ENCODE measurements around the gene KIAA0040.

The KIAA0040 gene

DNA sequence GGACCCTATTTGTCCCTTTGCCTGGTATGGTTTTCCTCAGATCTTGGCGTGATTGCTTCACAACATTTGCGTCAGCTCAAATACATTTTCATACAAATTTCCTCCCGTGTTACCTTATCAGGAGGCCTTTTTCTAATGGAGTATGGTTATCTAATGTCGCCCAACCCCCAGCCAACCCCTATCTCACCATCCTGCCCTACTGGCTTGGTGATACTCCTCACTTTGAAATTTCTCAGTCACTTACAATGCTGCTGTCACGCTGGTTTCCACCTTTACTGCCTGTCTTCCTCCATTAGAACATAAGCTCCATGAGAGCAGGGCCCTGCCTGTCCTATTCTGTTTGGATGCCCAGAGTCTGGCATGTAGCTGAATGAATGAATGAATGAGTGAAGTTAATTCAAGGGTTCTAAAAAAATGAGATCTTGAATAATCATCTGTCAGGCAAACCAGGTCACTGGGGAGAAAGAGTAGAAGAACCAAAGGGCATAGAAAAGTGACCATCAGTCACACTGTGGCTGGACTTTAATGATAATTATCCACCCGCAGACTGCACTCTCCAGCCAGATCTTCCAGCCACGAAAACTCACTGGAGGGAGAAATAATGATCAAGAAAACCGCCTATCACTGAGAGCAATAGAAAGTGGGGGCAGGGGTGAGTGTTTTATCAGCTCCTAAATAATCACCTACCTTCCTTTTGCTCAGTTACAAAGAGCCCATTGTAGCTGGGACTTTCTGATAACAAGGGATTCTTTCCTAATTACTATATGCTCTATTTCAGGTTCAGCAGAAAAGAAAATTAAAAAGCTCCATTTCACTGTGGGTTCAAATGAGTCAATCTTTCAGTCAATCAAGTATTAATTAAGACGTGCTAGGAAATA is 21.3 kb downstream of the KIAA0040 start:
- no peak for DNase-seq (ENCODE audit: low read depth in 2 of 2)

- DNase-seq (ENCODE audit: low read depth in 2 of 2): no peak
Measured at GRCh38 chr1:175169286-175170018, 23.1 kb downstream of the KIAA0040 start.

DNA sequence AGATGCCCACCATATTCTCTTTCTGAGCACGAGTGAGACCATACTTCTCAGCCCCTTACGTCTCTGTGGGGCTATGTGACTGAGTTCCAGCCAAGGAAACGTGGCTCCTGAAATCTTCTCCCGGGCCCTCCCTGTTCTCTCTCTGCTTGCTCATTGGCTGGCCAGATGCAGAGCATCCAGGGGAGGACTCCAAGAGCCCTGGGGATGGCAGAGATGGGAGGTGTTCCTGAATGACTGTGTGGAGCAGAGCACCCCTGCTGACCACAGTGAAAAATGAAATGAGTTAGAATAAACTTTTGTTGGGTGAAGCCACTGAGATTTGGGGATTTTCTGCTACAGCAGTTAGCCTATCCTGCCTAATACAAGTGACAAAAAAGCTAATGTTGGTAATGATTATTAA is 23.8 kb downstream of the KIAA0040 start:
- DNase-seq (ENCODE audit: low read depth in 2 of 2): no peak

DNA sequence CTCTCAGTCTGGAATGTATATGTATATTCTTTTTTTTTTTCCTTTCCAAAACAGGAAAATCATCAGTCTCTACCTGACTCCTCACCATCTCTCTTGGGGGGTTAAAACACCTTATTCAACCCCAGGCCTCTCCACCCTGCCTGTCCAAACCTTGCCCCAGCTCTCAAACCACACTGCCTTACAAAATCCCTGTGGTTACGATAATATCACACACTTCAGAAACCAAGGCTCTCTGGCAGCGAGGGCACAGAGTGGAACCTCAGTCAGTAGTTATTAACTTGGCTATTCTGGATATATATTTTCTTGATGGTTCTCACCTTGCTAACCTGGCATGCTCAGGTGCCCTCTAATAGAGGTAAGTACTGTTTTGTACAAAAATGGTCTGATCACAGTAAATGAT is 24.7 kb downstream of the KIAA0040 start:
- no peak for DNase-seq (ENCODE audit: low read depth in 2 of 2)

GRCh38 chr1:175166746-175167145 is 25.8 kb downstream of the KIAA0040 start:
- DNase-seq (ENCODE audit: low read depth in 2 of 2): no peak

DNA sequence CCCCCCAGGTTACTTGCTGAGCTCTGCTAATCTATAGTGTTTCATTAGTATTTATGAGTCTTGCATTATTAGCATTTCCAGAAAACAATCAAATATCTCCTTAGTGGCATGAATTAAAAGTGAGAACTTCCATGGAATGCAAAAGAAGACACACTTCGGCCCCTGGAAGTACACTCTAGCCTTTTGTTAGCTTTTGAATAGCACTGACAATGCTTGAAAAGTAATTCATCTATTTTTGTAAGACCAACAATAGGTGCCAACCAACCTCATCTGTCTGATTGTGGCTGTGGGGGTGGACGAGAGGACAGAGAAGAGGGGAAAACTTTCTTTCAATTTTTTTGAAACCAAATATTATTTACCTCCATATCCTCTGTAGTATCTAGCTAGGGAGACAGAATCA is 27.8 kb downstream of the KIAA0040 start:
- no peak for DNase-seq (ENCODE audit: low read depth in 2 of 2)

GRCh38 chr1:175163702-175164101 is 28.9 kb downstream of the KIAA0040 start:
- no peak for DNase-seq (ENCODE audit: low read depth in 2 of 2)

DNA sequence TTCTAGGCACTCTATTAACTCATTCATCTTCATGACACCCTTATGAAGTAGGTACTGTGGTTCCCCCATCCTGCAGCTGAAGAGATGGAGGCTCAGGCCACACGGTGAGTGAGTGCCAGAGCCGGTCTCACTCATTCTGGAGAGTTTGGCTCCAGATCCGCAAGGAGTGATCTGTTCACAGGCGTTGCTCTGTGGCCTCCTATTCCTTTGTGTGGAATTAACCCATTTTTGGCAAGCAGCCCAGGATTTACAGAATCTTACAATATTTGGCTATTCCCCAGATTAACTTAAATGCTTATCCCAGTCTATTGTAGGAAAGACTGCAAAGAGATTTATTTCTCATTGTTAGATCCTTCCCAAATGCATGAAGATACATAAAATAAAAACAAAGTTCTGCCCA is 29.6 kb downstream of the KIAA0040 start:
- DNase-seq (ENCODE audit: low read depth in 2 of 2): no peak

GRCh38 chr1:175158170-175158591 is 34.4 kb downstream of the KIAA0040 start:
- no peak for DNase-seq (ENCODE audit: low read depth in 2 of 2)

DNA sequence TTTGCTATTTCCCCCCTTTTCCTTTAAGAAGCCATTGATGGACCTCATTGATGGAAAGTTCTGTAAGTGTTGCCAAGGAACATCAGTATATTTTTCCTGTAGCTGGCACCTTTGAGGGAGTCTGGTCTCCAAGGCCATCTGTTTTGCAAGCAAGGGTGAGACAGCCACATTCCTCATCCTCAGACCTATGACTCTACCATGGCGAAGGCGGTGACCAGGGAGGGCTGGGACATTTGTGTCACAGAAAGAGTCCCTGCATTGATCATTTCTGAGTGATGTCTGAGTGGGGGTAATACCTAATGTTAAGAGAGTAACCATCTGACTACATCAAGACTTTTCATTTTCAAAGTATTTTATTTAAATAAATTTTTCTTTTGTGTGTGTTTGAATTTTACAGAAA is 35.4 kb downstream of the KIAA0040 start:
- DNase-seq (ENCODE audit: low read depth in 2 of 2): no peak

DNA sequence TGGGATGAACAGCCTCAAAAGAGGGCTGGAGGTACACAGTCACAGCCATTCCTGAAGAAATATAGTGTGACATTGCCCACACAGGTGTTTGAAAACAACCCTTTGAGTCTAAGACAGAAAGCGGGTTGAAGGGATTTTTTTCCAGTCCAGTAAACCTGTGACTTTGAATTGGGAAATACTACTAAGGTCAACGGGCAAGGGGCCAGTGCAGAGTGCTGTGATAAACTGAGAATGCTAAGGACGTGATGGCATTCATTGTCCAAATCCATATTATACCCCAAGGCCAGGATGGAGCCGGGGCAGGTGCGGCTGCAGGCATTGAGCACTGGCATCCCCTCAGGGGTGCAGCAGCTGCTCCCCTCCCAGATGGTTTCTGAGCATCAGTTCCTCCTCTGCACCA is 36.6 kb downstream of the KIAA0040 start:
- DNase-seq (ENCODE audit: low read depth in 2 of 2): no peak

- DNase-seq (ENCODE audit: low read depth in 2 of 2): no peak
Measured at GRCh38 chr1:175155473-175155856, 37.1 kb downstream of the KIAA0040 start.

- no peak for DNase-seq (ENCODE audit: low read depth in 2 of 2)
Measured at GRCh38 chr1:175154629-175155472, 37.7 kb downstream of the KIAA0040 start.

GRCh38 chr1:175152006-175152652 is 40.4 kb downstream of the KIAA0040 start:
- no peak for DNase-seq (ENCODE audit: low read depth in 2 of 2)

DNA sequence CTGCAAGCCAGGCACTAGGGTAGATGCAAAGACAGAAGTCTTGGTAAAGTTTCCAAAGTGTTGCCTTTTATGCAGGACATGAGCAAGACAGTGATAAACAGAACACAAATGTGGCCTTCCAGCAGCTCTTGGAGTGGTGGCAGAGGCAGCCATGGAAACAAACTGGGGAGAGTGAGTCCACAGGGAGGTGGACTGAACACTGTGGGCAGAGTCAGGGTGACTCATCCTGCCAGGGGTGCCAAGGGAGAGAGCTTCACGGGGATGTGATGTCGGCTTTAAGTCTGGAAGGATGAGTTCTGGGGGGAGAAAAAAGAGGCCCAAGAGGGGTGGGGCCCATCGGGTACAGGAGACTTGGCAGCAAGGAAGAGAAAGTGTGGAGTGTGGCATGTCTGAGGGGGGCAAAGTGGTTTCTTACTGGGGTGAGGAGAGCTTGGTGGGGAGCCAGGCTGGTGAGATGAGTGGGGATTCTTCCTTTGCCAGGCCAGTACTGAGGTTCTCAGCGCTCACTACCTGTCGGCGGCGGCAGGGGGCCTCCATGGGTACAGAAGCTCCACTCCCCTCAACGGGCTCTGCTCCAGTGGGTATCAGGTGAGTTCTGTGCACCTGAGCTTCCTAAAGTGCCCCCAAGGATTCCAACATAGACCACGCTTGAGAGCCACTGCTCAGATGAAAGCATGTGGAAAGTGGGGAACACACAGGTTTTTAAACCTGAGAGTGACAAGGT is 41.8 kb downstream of the KIAA0040 start:
- DNase-seq (ENCODE audit: low read depth in 2 of 2): no peak

GRCh38 chr1:175148068-175148467 is 44.5 kb downstream of the KIAA0040 start:
- no peak for DNase-seq (ENCODE audit: low read depth in 2 of 2)

- DNase-seq (ENCODE audit: low read depth in 2 of 2): no peak
Measured at GRCh38 chr1:175147569-175147968, 45.0 kb downstream of the KIAA0040 start.

GRCh38 chr1:175146529-175147213 is 45.9 kb downstream of the KIAA0040 start:
- DNase-seq (ENCODE audit: low read depth in 2 of 2): no peak

- DNase-seq (ENCODE audit: low read depth in 2 of 2): no peak
Measured at GRCh38 chr1:175145899-175146528, 46.6 kb downstream of the KIAA0040 start.

DNA sequence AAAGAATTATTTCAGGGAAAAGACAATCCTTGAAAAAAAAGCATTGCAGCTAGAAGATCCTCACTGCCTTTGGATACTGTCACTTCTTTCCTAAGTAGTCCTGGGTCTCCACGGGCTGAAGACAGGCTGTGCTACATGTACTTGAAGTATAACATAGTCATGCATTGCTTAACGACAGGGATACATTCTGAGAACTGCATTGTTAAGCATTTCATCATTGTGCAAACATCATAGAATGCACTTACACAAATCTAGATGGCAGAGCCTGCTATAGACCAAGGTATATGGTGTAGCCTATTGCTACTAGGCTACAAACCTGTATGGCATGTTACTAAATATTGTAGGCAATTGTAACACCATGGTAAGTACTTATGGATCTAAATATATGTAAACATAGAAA is 54.0 kb downstream of the KIAA0040 start:
- no peak for DNase-seq (ENCODE audit: low read depth in 2 of 2)

Data from fibroblast of skin of left biceps (primary cell).